H1 (cell line): Measurements from ENCODE around the gene ST6GALNAC5. TPM values are rescaled to one million over a fixed set of nuclear protein-coding genes. Genes with fewer than 3 reads are reported as not detected.

ENCODE experiments used
- BRCA1 ChIP-seq: IDR thresholded peaks from 2 replicates; pipeline ENCODE4 v1.6.1; 2012; ENCODE audit warnings: low read depth, low read length, improper control_type of control experiment
- CBX5 ChIP-seq: fragments of 300-800, 300-1000 bp; sonication (generic); IDR thresholded peaks from 2 replicates; pipeline ENCODE4 v1.7.1; 2016; ENCODE audit warnings: antibody characterized with exemption, low read length, low read depth
- GTF2F1 ChIP-seq: IDR thresholded peaks from 2 replicates; pipeline ENCODE4 v1.6.1; 2012; ENCODE audit warnings: low read depth, low read length, improper control_type of control experiment, borderline replicate concordance
- HDAC2 ChIP-seq, 2 experiments: fragments of 300-600 bp in 1 of 2; sonication (generic) in 1 of 2; IDR thresholded peaks; 2 replicates each; pipeline ENCODE4 v1.6.1; 2011 to 2012; ENCODE audit warnings: low read depth in 2 of 2, low read length in 2 of 2, mild to moderate bottlenecking in 2 of 2, moderate library complexity in 2 of 2, borderline replicate concordance in 1 of 2, inconsistent platforms in 1 of 2
- KDM4A ChIP-seq: IDR thresholded peaks from one replicate; pipeline ENCODE4 v1.7.1; 2012; ENCODE audit warnings: low read depth, mild to moderate bottlenecking, moderate library complexity, low read length, inconsistent platforms; ENCODE audit not compliant: severe bottlenecking
- NANOG ChIP-seq: IDR thresholded peaks from 2 replicates; pipeline ENCODE4 v1.6.1; 2011; ENCODE audit warnings: low read length, low read depth, mild to moderate bottlenecking, inconsistent platforms; ENCODE audit not compliant: insufficient read depth, poor library complexity, severe bottlenecking
- RBBP5 ChIP-seq: IDR thresholded peaks from 2 replicates; pipeline ENCODE4 v1.7.1; 2012; ENCODE audit warnings: low read depth, mild to moderate bottlenecking, inconsistent platforms, low read length, moderate library complexity, borderline replicate concordance
- SIN3A ChIP-seq, 2 experiments: IDR thresholded peaks in 1 of 2; conservative IDR thresholded peaks in 1 of 2; 2 replicates each; pipeline ENCODE4 v1.6.1; 2011 to 2012; ENCODE audit warnings: low read length in 2 of 2, improper control_type of control experiment in 1 of 2, low read depth in 1 of 2, mild to moderate bottlenecking in 1 of 2
- TEAD4 ChIP-seq: IDR thresholded peaks from 2 replicates; pipeline ENCODE4 v1.6.1; 2012; ENCODE audit warnings: low read depth, low read length, inconsistent platforms, mixed read lengths
- polyA plus RNA-seq, 7 experiments: library from polyadenylated mRNA; depleted of rRNA in 3 of 7; stranded (reverse) in 5 of 7; unstranded in 2 of 7; fragments of >200 nt in 5 of 7; fragments of 200-250 nt in 2 of 7; gene quantifications; 1 replicate in 5 of 7; 2 replicates in 1 of 7; 4 replicates in 1 of 7; pipeline versions ENCODE4 v1.2.1 to v1.2.3, GENCODE V29; 2011 to 2013; ENCODE audit warnings: missing spikeins in 2 of 7, mixed read lengths in 2 of 7
- total RNA-seq: library from RNA; stranded (reverse); fragmentation: NEBNext Ultra II Directional; extraction: Animal tissue kit (Norgen Biotek cat#: 25700); gene quantifications from 2 replicates; pipeline ENCODE4 v1.2.1, GENCODE V29; 2021
- TF ChIP-seq, protein P1 (sequence below): fragments of 300-600 bp; sonication (generic); IDR thresholded peaks from 2 replicates; pipeline ENCODE4 v1.7.1; 2012; ENCODE audit warnings: low read length, moderate library complexity, mild to moderate bottlenecking, inconsistent platforms; ENCODE audit not compliant: insufficient replicate concordance

ST6GALNAC5 gene
- total and polyA plus RNA-seq, 2 of the 8 experiments (the other 6 are each of a cell fraction or from before 2014, with no cell fraction given), result 6.2 to 7.3 TPM

GRCh38 chr1:76957961-76958360 is 90.7 kb downstream of the ST6GALNAC5 start (continued):
- TF ChIP-seq, protein P1, sequence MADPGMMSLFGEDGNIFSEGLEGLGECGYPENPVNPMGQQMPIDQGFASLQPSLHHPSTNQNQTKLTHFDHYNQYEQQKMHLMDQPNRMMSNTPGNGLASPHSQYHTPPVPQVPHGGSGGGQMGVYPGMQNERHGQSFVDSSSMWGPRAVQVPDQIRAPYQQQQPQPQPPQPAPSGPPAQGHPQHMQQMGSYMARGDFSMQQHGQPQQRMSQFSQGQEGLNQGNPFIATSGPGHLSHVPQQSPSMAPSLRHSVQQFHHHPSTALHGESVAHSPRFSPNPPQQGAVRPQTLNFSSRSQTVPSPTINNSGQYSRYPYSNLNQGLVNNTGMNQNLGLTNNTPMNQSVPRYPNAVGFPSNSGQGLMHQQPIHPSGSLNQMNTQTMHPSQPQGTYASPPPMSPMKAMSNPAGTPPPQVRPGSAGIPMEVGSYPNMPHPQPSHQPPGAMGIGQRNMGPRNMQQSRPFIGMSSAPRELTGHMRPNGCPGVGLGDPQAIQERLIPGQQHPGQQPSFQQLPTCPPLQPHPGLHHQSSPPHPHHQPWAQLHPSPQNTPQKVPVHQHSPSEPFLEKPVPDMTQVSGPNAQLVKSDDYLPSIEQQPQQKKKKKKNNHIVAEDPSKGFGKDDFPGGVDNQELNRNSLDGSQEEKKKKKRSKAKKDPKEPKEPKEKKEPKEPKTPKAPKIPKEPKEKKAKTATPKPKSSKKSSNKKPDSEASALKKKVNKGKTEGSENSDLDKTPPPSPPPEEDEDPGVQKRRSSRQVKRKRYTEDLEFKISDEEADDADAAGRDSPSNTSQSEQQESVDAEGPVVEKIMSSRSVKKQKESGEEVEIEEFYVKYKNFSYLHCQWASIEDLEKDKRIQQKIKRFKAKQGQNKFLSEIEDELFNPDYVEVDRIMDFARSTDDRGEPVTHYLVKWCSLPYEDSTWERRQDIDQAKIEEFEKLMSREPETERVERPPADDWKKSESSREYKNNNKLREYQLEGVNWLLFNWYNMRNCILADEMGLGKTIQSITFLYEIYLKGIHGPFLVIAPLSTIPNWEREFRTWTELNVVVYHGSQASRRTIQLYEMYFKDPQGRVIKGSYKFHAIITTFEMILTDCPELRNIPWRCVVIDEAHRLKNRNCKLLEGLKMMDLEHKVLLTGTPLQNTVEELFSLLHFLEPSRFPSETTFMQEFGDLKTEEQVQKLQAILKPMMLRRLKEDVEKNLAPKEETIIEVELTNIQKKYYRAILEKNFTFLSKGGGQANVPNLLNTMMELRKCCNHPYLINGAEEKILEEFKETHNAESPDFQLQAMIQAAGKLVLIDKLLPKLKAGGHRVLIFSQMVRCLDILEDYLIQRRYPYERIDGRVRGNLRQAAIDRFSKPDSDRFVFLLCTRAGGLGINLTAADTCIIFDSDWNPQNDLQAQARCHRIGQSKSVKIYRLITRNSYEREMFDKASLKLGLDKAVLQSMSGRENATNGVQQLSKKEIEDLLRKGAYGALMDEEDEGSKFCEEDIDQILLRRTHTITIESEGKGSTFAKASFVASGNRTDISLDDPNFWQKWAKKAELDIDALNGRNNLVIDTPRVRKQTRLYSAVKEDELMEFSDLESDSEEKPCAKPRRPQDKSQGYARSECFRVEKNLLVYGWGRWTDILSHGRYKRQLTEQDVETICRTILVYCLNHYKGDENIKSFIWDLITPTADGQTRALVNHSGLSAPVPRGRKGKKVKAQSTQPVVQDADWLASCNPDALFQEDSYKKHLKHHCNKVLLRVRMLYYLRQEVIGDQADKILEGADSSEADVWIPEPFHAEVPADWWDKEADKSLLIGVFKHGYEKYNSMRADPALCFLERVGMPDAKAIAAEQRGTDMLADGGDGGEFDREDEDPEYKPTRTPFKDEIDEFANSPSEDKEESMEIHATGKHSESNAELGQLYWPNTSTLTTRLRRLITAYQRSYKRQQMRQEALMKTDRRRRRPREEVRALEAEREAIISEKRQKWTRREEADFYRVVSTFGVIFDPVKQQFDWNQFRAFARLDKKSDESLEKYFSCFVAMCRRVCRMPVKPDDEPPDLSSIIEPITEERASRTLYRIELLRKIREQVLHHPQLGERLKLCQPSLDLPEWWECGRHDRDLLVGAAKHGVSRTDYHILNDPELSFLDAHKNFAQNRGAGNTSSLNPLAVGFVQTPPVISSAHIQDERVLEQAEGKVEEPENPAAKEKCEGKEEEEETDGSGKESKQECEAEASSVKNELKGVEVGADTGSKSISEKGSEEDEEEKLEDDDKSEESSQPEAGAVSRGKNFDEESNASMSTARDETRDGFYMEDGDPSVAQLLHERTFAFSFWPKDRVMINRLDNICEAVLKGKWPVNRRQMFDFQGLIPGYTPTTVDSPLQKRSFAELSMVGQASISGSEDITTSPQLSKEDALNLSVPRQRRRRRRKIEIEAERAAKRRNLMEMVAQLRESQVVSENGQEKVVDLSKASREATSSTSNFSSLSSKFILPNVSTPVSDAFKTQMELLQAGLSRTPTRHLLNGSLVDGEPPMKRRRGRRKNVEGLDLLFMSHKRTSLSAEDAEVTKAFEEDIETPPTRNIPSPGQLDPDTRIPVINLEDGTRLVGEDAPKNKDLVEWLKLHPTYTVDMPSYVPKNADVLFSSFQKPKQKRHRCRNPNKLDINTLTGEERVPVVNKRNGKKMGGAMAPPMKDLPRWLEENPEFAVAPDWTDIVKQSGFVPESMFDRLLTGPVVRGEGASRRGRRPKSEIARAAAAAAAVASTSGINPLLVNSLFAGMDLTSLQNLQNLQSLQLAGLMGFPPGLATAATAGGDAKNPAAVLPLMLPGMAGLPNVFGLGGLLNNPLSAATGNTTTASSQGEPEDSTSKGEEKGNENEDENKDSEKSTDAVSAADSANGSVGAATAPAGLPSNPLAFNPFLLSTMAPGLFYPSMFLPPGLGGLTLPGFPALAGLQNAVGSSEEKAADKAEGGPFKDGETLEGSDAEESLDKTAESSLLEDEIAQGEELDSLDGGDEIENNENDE, result no peak
- TF ChIP-seq GTF2F1 (no peak), KDM4A (no peak), BRCA1 (no peak), SIN3A (conservative IDR thresholded peaks at IDR 0.05 in 1 of 2, IDR thresholded peaks at IDR 0.05 in 1 of 2; ENCODE audit: low read depth in 1 of 2, low read length in 2 of 2) (no peak), HDAC2 (IDR thresholded peaks at IDR 0.05; ENCODE audit: borderline replicate concordance in 1 of 2, low read depth in 2 of 2, low read length in 2 of 2) (no peak), RBBP5 (no peak), NANOG (no peak), TEAD4 (no peak), CBX5 (no peak)
